B cell (primary cell): ENCODE measurements around the gene WFDC2. TPM values are rescaled to one million over a fixed set of nuclear protein-coding genes. Genes with fewer than 3 reads are reported as not detected.

Source experiments
- ATAC-seq: fragments of 200-7000 bp; cut with Tn5 transposase; one replicate; pipeline ENCODE4 v1.10.0; 2021; ENCODE audit warnings: low read depth, mild to moderate bottlenecking, moderate number of reproducible peaks, moderate library complexity
- CTCF ChIA-PET: fragments of 350-600 bp; sonication (Branson Sonifier 250); formaldehyde crosslinking; loops from one replicate; lab custom pipeline; 2021; ENCODE audit warnings: antibody characterized with exemption, inconsistent platforms; lab: Charles Lee
- POLR2A ChIA-PET: fragments of 350-600 bp; sonication (Branson Sonifier 250); formaldehyde crosslinking; loops from one replicate; lab custom pipeline; 2021; ENCODE audit warnings: antibody characterized with exemption; lab: Charles Lee
- DNase-seq: peaks from one replicate; pipeline ENCODE4 v3.0.0; 2013
- H2AFZ ChIP-seq: 2 replicates; pipeline ENCODE4 v1.6.1; 2012; ENCODE audit warnings: mild to moderate bottlenecking, low read depth, low read length; ENCODE audit not compliant: insufficient read depth, poor library complexity, severe bottlenecking
- H3K27ac ChIP-seq, 2 donors: 1 replicate in 1 of 2; 2 replicates in 1 of 2; pipeline ENCODE4 v1.5.1; 2012 to 2013; ENCODE audit warnings: low read length in 2 of 2, mild to moderate bottlenecking in 2 of 2, moderate library complexity in 1 of 2
- H3K27me3 ChIP-seq, 4 experiments: fragments of 200-600 bp in 1 of 4; sonication (generic) in 1 of 4; replicated peaks in 1 of 4; 1 replicate in 2 of 4; 2 replicates in 2 of 4; pipeline versions ENCODE4 v1.6.1 to v1.7.0; 2013 to 2016; ENCODE audit warnings: low read length in 3 of 4, mild to moderate bottlenecking in 2 of 4, mixed read lengths in 1 of 4, moderate library complexity in 1 of 4; ENCODE audit not compliant: insufficient read depth in 4 of 4, control insufficient read depth in 3 of 4; ENCODE audit errors: control extremely low read depth in 1 of 4
- H3K36me3 ChIP-seq, 2 experiments: replicated peaks in 1 of 2; 1 replicate in 1 of 2; 2 replicates in 1 of 2; pipeline versions ENCODE4 v1.6.1 to v1.7.1; 2013; ENCODE audit warnings: low read length in 1 of 2; ENCODE audit not compliant: insufficient read depth in 2 of 2, control insufficient read depth in 1 of 2; ENCODE audit errors: control extremely low read depth in 1 of 2, extremely low read depth in 1 of 2
- H3K4me1 ChIP-seq, 2 donors: fragments of 200-600 bp in 1 of 2; sonication (generic) in 1 of 2; 1 replicate in 1 of 2; 2 replicates in 1 of 2; pipeline versions ENCODE4 v1.5.1 to v1.6.1; 2013 to 2017; ENCODE audit warnings: low read length in 2 of 2; ENCODE audit not compliant: control insufficient read depth in 2 of 2, insufficient read depth in 2 of 2
- H3K4me2 ChIP-seq: replicated peaks from 2 replicates; pipeline ENCODE3; 2012; ENCODE audit warnings: mild to moderate bottlenecking, low read depth, low read length; ENCODE audit not compliant: poor library complexity, severe bottlenecking
- H3K4me3 ChIP-seq, 5 experiments: fragments of 200-600 bp in 1 of 5; sonication (generic) in 1 of 5; 1 replicate in 3 of 5; 2 replicates in 2 of 5; pipeline versions ENCODE4 v1.5.1 to v1.7.0; 2011 to 2016; ENCODE audit warnings: low read length in 4 of 5, mild to moderate bottlenecking in 4 of 5, low read depth in 2 of 5, control low read depth in 1 of 5, moderate library complexity in 1 of 5; ENCODE audit not compliant: insufficient read depth in 1 of 5; ENCODE audit errors: control extremely low read depth in 1 of 5, extremely low read depth in 1 of 5
- H3K79me2 ChIP-seq: fragments of 200-600 bp; sonication (generic); one replicate; pipeline ENCODE4 v1.6.0; 2016; ENCODE audit warnings: low read length; ENCODE audit not compliant: control insufficient read depth, insufficient read depth
- H3K9ac ChIP-seq: fragments of 200-600 bp; sonication (generic); 2 replicates; pipeline ENCODE4 v1.6.1; 2017; ENCODE audit warnings: mild to moderate bottlenecking, low read length, moderate library complexity
- H3K9me3 ChIP-seq, 3 donors: one replicate each; pipeline versions ENCODE4 v1.6.1 to v1.7.1; 2013; ENCODE audit warnings: low read length in 2 of 3; ENCODE audit not compliant: control insufficient read depth in 2 of 3, insufficient read depth in 1 of 3; ENCODE audit errors: control extremely low read depth in 1 of 3
- H4K20me1 ChIP-seq: 2 replicates; pipeline ENCODE4 v1.6.0; 2012; ENCODE audit warnings: mild to moderate bottlenecking, low read length; ENCODE audit not compliant: insufficient read depth, control insufficient read depth, poor library complexity, severe bottlenecking
- H3K27ac Mint-ChIP-seq: one replicate; pipeline ENCODE4 v1.8.0; 2021; ENCODE audit warnings: mixed read lengths
- H3K27me3 Mint-ChIP-seq: one replicate; pipeline ENCODE4 v1.8.0; 2021; ENCODE audit warnings: mixed read lengths
- H3K4me1 Mint-ChIP-seq: one replicate; pipeline ENCODE4 v1.8.0; 2021; ENCODE audit warnings: mixed read lengths
- H3K4me3 Mint-ChIP-seq: one replicate; pipeline ENCODE4 v1.8.0; 2021; ENCODE audit warnings: mixed read lengths
- H3K9me3 Mint-ChIP-seq: one replicate; pipeline ENCODE4 v1.8.0; 2022; ENCODE audit warnings: mixed read lengths; ENCODE audit not compliant: insufficient read depth
- EZH2 ChIP-seq: IDR thresholded peaks from 2 replicates; pipeline ENCODE4 v1.6.1; 2012; ENCODE audit warnings: borderline replicate concordance, low read depth, mild to moderate bottlenecking, moderate library complexity, low read length; ENCODE audit not compliant: insufficient read depth, poor library complexity, severe bottlenecking
- WGBS: methylation state at CpG from one replicate; pipeline ENCODE4 v1.1.5; 2013; ENCODE audit warnings: missing lambda C conversion rate; ENCODE audit not compliant: insufficient coverage; 5-methylcytosine and 5-hydroxymethylcytosine counted together
- intact Hi-C: fragments of 100-400 bp; cut with micrococcal nuclease; formaldehyde crosslinking; loops from one replicate; pipeline ENCODE4 v1.10.0; 2022
- polyA plus RNA-seq: library from polyadenylated mRNA; depleted of rRNA; stranded (reverse); fragments of >200 nt; gene quantifications from 2 replicates; pipeline ENCODE4 v1.2.3, GENCODE V29; 2012
- total RNA-seq, 2 donors: library from RNA; stranded (reverse); fragments of 120-200 nt in 1 of 2; gene quantifications; 1 replicate in 1 of 2; 2 replicates in 1 of 2; pipeline versions ENCODE4 v1.2.3 to v1.2.4, GENCODE V29; 2013 to 2022
- TF ChIP-seq, protein P1 (sequence below): fragments of 200-600 bp; IDR thresholded peaks from one replicate; pipeline ENCODE4 v1.8.0; 2022; ENCODE audit warnings: antibody characterized with exemption, mild to moderate bottlenecking

WFDC2 gene
- total and polyA plus RNA-seq, 2 donors (not counting 1 experiment from before 2014, with no cell fraction given) = 0.81 TPM; not detected in 1

- 66% methylated on average over 5 of the region's 7 CpGs for WGBS
- TF ChIP-seq EZH2 = no peak
- TF ChIP-seq, protein P1, sequence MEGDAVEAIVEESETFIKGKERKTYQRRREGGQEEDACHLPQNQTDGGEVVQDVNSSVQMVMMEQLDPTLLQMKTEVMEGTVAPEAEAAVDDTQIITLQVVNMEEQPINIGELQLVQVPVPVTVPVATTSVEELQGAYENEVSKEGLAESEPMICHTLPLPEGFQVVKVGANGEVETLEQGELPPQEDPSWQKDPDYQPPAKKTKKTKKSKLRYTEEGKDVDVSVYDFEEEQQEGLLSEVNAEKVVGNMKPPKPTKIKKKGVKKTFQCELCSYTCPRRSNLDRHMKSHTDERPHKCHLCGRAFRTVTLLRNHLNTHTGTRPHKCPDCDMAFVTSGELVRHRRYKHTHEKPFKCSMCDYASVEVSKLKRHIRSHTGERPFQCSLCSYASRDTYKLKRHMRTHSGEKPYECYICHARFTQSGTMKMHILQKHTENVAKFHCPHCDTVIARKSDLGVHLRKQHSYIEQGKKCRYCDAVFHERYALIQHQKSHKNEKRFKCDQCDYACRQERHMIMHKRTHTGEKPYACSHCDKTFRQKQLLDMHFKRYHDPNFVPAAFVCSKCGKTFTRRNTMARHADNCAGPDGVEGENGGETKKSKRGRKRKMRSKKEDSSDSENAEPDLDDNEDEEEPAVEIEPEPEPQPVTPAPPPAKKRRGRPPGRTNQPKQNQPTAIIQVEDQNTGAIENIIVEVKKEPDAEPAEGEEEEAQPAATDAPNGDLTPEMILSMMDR = peak; percentile 51
- no peaks in the 10 kb centered on the region for H3K9me3 ChIP-seq
- ChIA-PET CTCF (interaction anchor here (1.1 to 1.7 kb wide), 4 partner anchors 8 to 128 kb away, joined by 4 to 10 read pairs (median 4); partner anchors contain the start of gene SYS1), POLR2A (no interaction called here)
- H3K27me3 ChIP-seq = peaks cover 0 to 3% (median 0%) of the 10 kb centered on the region in 4 experiments
- no peaks in the 10 kb centered on the region for H3K36me3 ChIP-seq
- intact Hi-C loops = no loop called here
- H2AFZ ChIP-seq = no peak overlapping the region
- H3K4me1 ChIP-seq = peaks cover 0 to 4% of the 10 kb centered on the region in 2 donors
- no peak overlapping the region for H3K4me3 ChIP-seq
- no peak overlapping the region for H3K9ac ChIP-seq
- Mint-ChIP-seq H3K9me3 (no peaks in the 10 kb centered on the region), H3K27ac (no peak overlapping the region), H3K4me3 (no peak overlapping the region), H3K4me1 (peaks cover 3% of the 10 kb centered on the region), H3K27me3 (peaks cover 9% of the 10 kb centered on the region)
- H3K27ac ChIP-seq = no peak overlapping the region
- H3K4me2 ChIP-seq = no peak overlapping the region
- no peaks in the 10 kb centered on the region for H3K79me2 ChIP-seq
- DNase-seq = peak; percentile 17
- peak; percentile 54 for ATAC-seq
- H4K20me1 ChIP-seq = no peaks in the 10 kb centered on the region
Observed at GRCh38 chr20:45445805-45446562, 23.6 kb upstream of the WFDC2 start.

GRCh38 chr20:45448270-45448669 is 21.3 kb upstream of the WFDC2 start:
- Mint-ChIP-seq H3K27me3 (peaks cover 13% of the 10 kb centered on the region), H3K27ac (no peak overlapping the region), H3K4me1 (peaks cover 15% of the 10 kb centered on the region), H3K4me3 (no peak overlapping the region), H3K9me3 (no peaks in the 10 kb centered on the region)
- no peak overlapping the region for H2AFZ ChIP-seq
- intact Hi-C loops = no loop called here
- H4K20me1 ChIP-seq = no peaks in the 10 kb centered on the region
- WGBS = no CpG with 5 or more reads among the region's 6 CpGs
- ChIA-PET POLR2A (no interaction called here), CTCF (interaction anchor here (3.2 to 7.8 kb wide), 2 partner anchors 11 to 87 kb away, joined by 36 to 79 read pairs; partner anchors contain the start of gene SYS1)
- H3K27ac ChIP-seq = no peak overlapping the region
- DNase-seq (no peak), ATAC-seq (no peak)
- H3K79me2 ChIP-seq = no peaks in the 10 kb centered on the region
- H3K4me3 ChIP-seq = no peak overlapping the region
- H3K36me3 ChIP-seq = no peaks in the 10 kb centered on the region
- H3K9me3 ChIP-seq = no peaks in the 10 kb centered on the region
- no peak overlapping the region for H3K9ac ChIP-seq
- peaks cover 0 to 3% (median under 1%) of the 10 kb centered on the region in 4 experiments for H3K27me3 ChIP-seq
- no peak overlapping the region for H3K4me2 ChIP-seq
- H3K4me1 ChIP-seq = peaks cover 12 to 16% of the 10 kb centered on the region in 2 donors
- no peak for TF ChIP-seq EZH2
- TF ChIP-seq, protein P1 = no peak
